GM19240 (cell line): Measurements from ENCODE around the gene PIK3R5.
"Not testable (repeated sequence)": the region's sequence is repeated elsewhere in the genome, so short reads cannot be mapped to it uniquely, and the experiment has no call there.

ENCODE experiments used
- DNase-seq: peaks from one replicate; pipeline ENCODE4 v3.0.0; 2011; ENCODE audit warnings: low spot score; ENCODE audit not compliant: insufficient read length

Gene PIK3R5

GRCh38 chr17:8985054-8985701, 19.7 kb upstream of the PIK3R5 start:
- no peak for DNase-seq

GRCh38 chr17:8984225-8984624, 18.7 kb upstream of the PIK3R5 start:
- DNase-seq = not testable (repeated sequence)

- no peak for DNase-seq
Observed at GRCh38 chr17:8981443-8981842, 15.9 kb upstream of the PIK3R5 start.

- DNase-seq = no peak
Observed at GRCh38 chr17:8979715-8980114, 14.2 kb upstream of the PIK3R5 start.

GRCh38 chr17:8976638-8977037, 11.1 kb upstream of the PIK3R5 start:
- no peak for DNase-seq

- DNase-seq = no peak
Observed at GRCh38 chr17:8975091-8975725, 9.7 kb upstream of the PIK3R5 start.

- DNase-seq = no peak
Observed at GRCh38 chr17:8969901-8970300, 4.4 kb upstream of the PIK3R5 start.

GRCh38 chr17:8968503-8968902, 3.0 kb upstream of the PIK3R5 start:
- DNase-seq = no peak

GRCh38 chr17:8967861-8968260, 2.4 kb upstream of the PIK3R5 start:
- no peak for DNase-seq

GRCh38 chr17:8966926-8967325, 1.4 kb upstream of the PIK3R5 start:
- no peak for DNase-seq

GRCh38 chr17:8964801-8965393, 610 bp downstream of the PIK3R5 start:
- DNase-seq = no peak

- DNase-seq = no peak
Observed at GRCh38 chr17:8963647-8964258, 1.8 kb downstream of the PIK3R5 start.

- no peak for DNase-seq
Observed at GRCh38 chr17:8963014-8963413, 2.5 kb downstream of the PIK3R5 start.

GRCh38 chr17:8961829-8962228, 3.7 kb downstream of the PIK3R5 start:
- DNase-seq = no peak

- DNase-seq = no peak
Observed at GRCh38 chr17:8960325-8961140, 5.0 kb downstream of the PIK3R5 start.

GRCh38 chr17:8959312-8959918, 6.1 kb downstream of the PIK3R5 start:
- DNase-seq = no peak

- DNase-seq = no peak
Observed at GRCh38 chr17:8957721-8958120, 7.8 kb downstream of the PIK3R5 start.

GRCh38 chr17:8956465-8956902, 9.0 kb downstream of the PIK3R5 start:
- DNase-seq = no peak

GRCh38 chr17:8955021-8955959, 10.2 kb downstream of the PIK3R5 start:
- no peak for DNase-seq

- DNase-seq = no peak
Observed at GRCh38 chr17:8954339-8954738, 11.2 kb downstream of the PIK3R5 start.
